HCT116 (cell line): ENCODE results near the gene SPACDR. TPM values are rescaled to one million over a fixed set of nuclear protein-coding genes. Genes with fewer than 3 reads are reported as not detected.
A peak's percentile ranks its signal among the peaks of the same experiment; 100 is the strongest.

Source experiments
- ATAC-seq: fragments of 200-7000 bp; cut with Tn5 transposase; 2 replicates; pipeline ENCODE4 v1.9.1; 2020; ENCODE audit warnings: mild to moderate bottlenecking, moderate library complexity
- BruUV-seq: library from RNA; stranded (reverse); fragments of 400-500 nt; replicated peaks from 2 replicates; lab custom pipeline; 2021; lab: Mats Ljungman, UMichigan
- CTCF ChIA-PET: fragments of 300-600 bp; sonication (Branson Sonifier 250); formaldehyde crosslinking; loops from one replicate; lab custom pipeline; 2021; ENCODE audit warnings: antibody characterized with exemption; lab: Charles Lee
- POLR2A ChIA-PET: fragments of 300-600, 350-600 bp; sonication (Branson Sonifier 250); formaldehyde crosslinking; loops from one replicate; lab custom pipeline; 2021; ENCODE audit warnings: antibody characterized with exemption; lab: Charles Lee
- RAD21 ChIA-PET, 2 experiments: fragments of 300-600 bp; sonication (Branson Sonifier 250); formaldehyde crosslinking; loops; one replicate each; lab custom pipeline; 2023; ENCODE audit warnings: low total read pairs in 2 of 2; ENCODE audit not compliant: uncharacterized antibody in 2 of 2, unreplicated experiment in 2 of 2, low non-redundant PET in 1 of 2; lab: Charles Lee
- DNase-seq: peaks from one replicate; pipeline ENCODE4 v3.0.0-alpha.2; 2010; ENCODE audit warnings: low read depth, low spot score
- H2AFZ ChIP-seq: fragments of 200-600 bp; shearing (Covaris generic), sonication (generic); 2 replicates; pipeline ENCODE4 v1.6.1; 2017; ENCODE audit warnings: low read depth, mixed run types, mixed read lengths, antibody characterized with exemption, low read length; ENCODE audit not compliant: poor library complexity, severe bottlenecking
- H3K27ac ChIP-seq: 2 replicates; pipeline ENCODE4 v1.5.1; 2012; ENCODE audit warnings: low read depth, low read length
- H3K27me3 ChIP-seq: fragments of 200-600 bp; sonication (generic); 2 replicates; pipeline ENCODE4 v1.6.1; 2016; ENCODE audit warnings: mixed run types, low read length, mixed read lengths; ENCODE audit not compliant: insufficient read depth
- H3K36me3 ChIP-seq, 2 experiments: fragments of 200-500 bp in 1 of 2; fragments of 200-600 bp in 1 of 2; sonication (Bioruptor generic) in 1 of 2; sonication (generic) in 1 of 2; 2 replicates each; pipeline versions ENCODE4 v1.5.1 to v1.6.1; 2014 to 2016; ENCODE audit warnings: low read length in 2 of 2, inconsistent platforms in 1 of 2, mixed read lengths in 1 of 2, mixed run types in 1 of 2; ENCODE audit not compliant: insufficient read depth in 2 of 2, control insufficient read depth in 1 of 2
- H3K4me1 ChIP-seq, 2 experiments: fragments of 200-600 bp in 1 of 2; sonication (generic) in 1 of 2; 2 replicates each; pipeline versions ENCODE4 v1.5.1 to v1.6.1; 2012 to 2017; ENCODE audit warnings: low read length in 2 of 2, inconsistent platforms in 1 of 2, mild to moderate bottlenecking in 1 of 2, mixed read lengths in 1 of 2, mixed run types in 1 of 2, moderate library complexity in 1 of 2; ENCODE audit not compliant: insufficient read depth in 2 of 2, control insufficient read depth in 1 of 2
- H3K4me2 ChIP-seq: fragments of 200-600 bp; sonication (generic); 2 replicates; pipeline ENCODE4 v1.6.1; 2017; ENCODE audit warnings: mixed run types, low read length, mixed read lengths
- H3K4me3 ChIP-seq, 2 experiments: fragments of 200-600 bp in 1 of 2; sonication (generic) in 1 of 2; replicated peaks in 1 of 2; 2 replicates each; pipeline ENCODE4 v1.5.1; 2011 to 2016; ENCODE audit warnings: low read length in 2 of 2, control low read depth in 1 of 2, low read depth in 1 of 2, mild to moderate bottlenecking in 1 of 2, mixed read lengths in 1 of 2, mixed run types in 1 of 2
- H3K79me2 ChIP-seq: fragments of 200-600 bp; sonication (generic); 2 replicates; pipeline ENCODE4 v1.6.1; 2017; ENCODE audit warnings: mild to moderate bottlenecking, mixed run types, low read length, moderate library complexity, mixed read lengths; ENCODE audit not compliant: insufficient read depth
- H3K9ac ChIP-seq: fragments of 200-600 bp; sonication (generic); 2 replicates; pipeline ENCODE4 v1.6.1; 2016; ENCODE audit warnings: low read length, mixed read lengths
- H3K9me2 ChIP-seq: fragments of 200-600 bp; sonication (generic), shearing (Covaris generic); 2 replicates; pipeline ENCODE4 v1.6.1; 2017; ENCODE audit warnings: mixed run types, mild to moderate bottlenecking, moderate library complexity; ENCODE audit not compliant: insufficient read depth
- H3K9me3 ChIP-seq, 2 experiments: fragments of 200-500 bp in 1 of 2; fragments of 200-600 bp in 1 of 2; sonication (Bioruptor generic) in 1 of 2; sonication (generic) in 1 of 2; 2 replicates each; pipeline ENCODE4 v1.6.1; 2014 to 2017; ENCODE audit warnings: low read length in 2 of 2, mixed read lengths in 2 of 2, inconsistent platforms in 1 of 2, low read depth in 1 of 2, mild to moderate bottlenecking in 1 of 2, mixed run types in 1 of 2, moderate library complexity in 1 of 2; ENCODE audit not compliant: control insufficient read depth in 1 of 2, insufficient read depth in 1 of 2
- H4K20me1 ChIP-seq: fragments of 200-600 bp; sonication (generic), shearing (Covaris generic); 2 replicates; pipeline ENCODE4 v1.6.1; 2017; ENCODE audit warnings: mixed run types, mild to moderate bottlenecking, moderate library complexity; ENCODE audit not compliant: insufficient read depth
- ATF3 ChIP-seq: IDR thresholded peaks from 2 replicates; pipeline ENCODE4 v1.6.1; 2012
- CBX3 ChIP-seq: IDR thresholded peaks from 2 replicates; pipeline ENCODE4 v1.6.1; 2012; ENCODE audit warnings: low read depth
- CTCF ChIP-seq, 3 experiments: fragments of 200-600 bp in 1 of 3; sonication (generic) in 1 of 3; IDR thresholded peaks in 2 of 3; conservative IDR thresholded peaks in 1 of 3; 2 replicates each; pipeline ENCODE4 v1.5.1; 2012 to 2017; ENCODE audit warnings: low read depth in 2 of 3, low read length in 2 of 3, antibody characterized with exemption in 1 of 3, borderline replicate concordance in 1 of 3, control low read depth in 1 of 3, mild to moderate bottlenecking in 1 of 3, mixed read lengths in 1 of 3, mixed run types in 1 of 3, moderate library complexity in 1 of 3; ENCODE audit not compliant: insufficient read depth in 1 of 3
- EGR1 ChIP-seq: IDR thresholded peaks from 2 replicates; pipeline ENCODE4 v1.6.1; 2012; ENCODE audit warnings: low read depth
- ELF1 ChIP-seq: IDR thresholded peaks from 2 replicates; pipeline ENCODE4 v1.6.1; 2012; ENCODE audit warnings: low read depth, borderline replicate concordance
- FOSL1 ChIP-seq: IDR thresholded peaks from 2 replicates; pipeline ENCODE4 v1.6.1; 2012; ENCODE audit warnings: low read depth
- JUND ChIP-seq: IDR thresholded peaks from 2 replicates; pipeline ENCODE4 v1.6.1; 2012
- RAD21 ChIP-seq: IDR thresholded peaks from 2 replicates; pipeline ENCODE4 v1.6.1; 2012; ENCODE audit warnings: low read depth, mild to moderate bottlenecking
- REST ChIP-seq: IDR thresholded peaks from 2 replicates; pipeline ENCODE4 v1.6.1; 2012; ENCODE audit warnings: low read depth
- SIN3A ChIP-seq: IDR thresholded peaks from 2 replicates; pipeline ENCODE4 v1.6.1; 2012; ENCODE audit warnings: low read depth
- SP1 ChIP-seq: IDR thresholded peaks from 2 replicates; pipeline ENCODE4 v1.6.1; 2012; ENCODE audit warnings: low read depth
- SRF ChIP-seq: IDR thresholded peaks from 2 replicates; pipeline ENCODE4 v1.6.1; 2012; ENCODE audit warnings: low read depth
- TCF7L2 ChIP-seq: IDR thresholded peaks from 2 replicates; pipeline ENCODE4 v1.7.0; 2011; ENCODE audit warnings: borderline replicate concordance, inconsistent platforms; ENCODE audit not compliant: insufficient read depth, insufficient read length; ENCODE audit errors: extremely low read depth
- YY1 ChIP-seq: IDR thresholded peaks from 2 replicates; pipeline ENCODE4 v1.6.1; 2011; ENCODE audit warnings: low read length, low read depth, moderate library complexity, mild to moderate bottlenecking; ENCODE audit not compliant: insufficient replicate concordance; ENCODE audit errors: extremely low read depth
- ZFX ChIP-seq: fragments of 450-650 bp; IDR thresholded peaks from 2 replicates; pipeline ENCODE4 v1.6.1; 2017
- ZNF274 ChIP-seq: fragments of 200-500 bp; sonication (Bioruptor generic); IDR thresholded peaks from 2 replicates; pipeline ENCODE4 v1.6.1; 2014; ENCODE audit warnings: mild to moderate bottlenecking, low read depth, low read length, inconsistent platforms
- intact Hi-C: fragments of 100-400 bp; cut with micrococcal nuclease; formaldehyde crosslinking; loops from 2 replicates; pipeline ENCODE4 v1.10.0; 2022
- total RNA-seq: library from RNA; stranded (reverse); gene quantifications from one replicate; pipeline ENCODE4 v1.2.1, GENCODE V29; 2021; ENCODE audit not compliant: unreplicated experiment

SPACDR gene
- total RNA-seq, 1 experiment from 2014 or later = 1.7 TPM

- TF ChIP-seq FOSL1 (no peak), TCF7L2 (no peak), ATF3 (no peak), ZNF274 (no peak), EGR1 (no peak), ELF1 (no peak), SP1 (no peak), RAD21 (no peak), REST (no peak), CTCF (IDR thresholded peaks at IDR 0.05 in 2 of 3, conservative IDR thresholded peaks at IDR 0.05 in 1 of 3; ENCODE audit: borderline replicate concordance in 1 of 3, insufficient read depth in 1 of 3, low read depth in 2 of 3, low read length in 2 of 3) (no peak), SIN3A (no peak), YY1 (no peak), CBX3 (no peak), ZFX (no peak), JUND (no peak), SRF (no peak)
- Histone ChIP-seq H3K27ac (peak overlapping the region; percentile 77; the same call in 1 of the 2 replicates), H3K4me3 (peak overlapping the region; percentile 52 to 67), H3K4me2 (peak overlapping the region; percentile 88), H3K27me3 (no peaks in the 10 kb centered on the region), H3K9ac (peak overlapping the region; percentile 56), H4K20me1 (no peaks in the 10 kb centered on the region), H2AFZ (no peak overlapping the region), H3K36me3 (no peaks in the 10 kb centered on the region), H3K79me2 (peaks cover 6% of the 10 kb centered on the region; the same call in 1 of the 2 replicates), H3K4me1 (peaks cover 14 to 62% of the 10 kb centered on the region in 2 experiments), H3K9me2 (no peaks in the 10 kb centered on the region), H3K9me3 (no peaks in the 10 kb centered on the region)
- ChIA-PET CTCF (interaction anchor here (1.1 to 2.6 kb wide), 5 partner anchors 13 to 77 kb away, joined by 4 to 11 read pairs (median 5); no protein-coding TSS in a partner anchor), POLR2A (no interaction called here), RAD21 (no interaction called here)
- intact Hi-C loops = no loop called here
- no TSS peak for BruUV-seq
- ATAC-seq (no peak), DNase-seq (no peak)
Measured at GRCh38 chr7:100482728-100483089, 18.6 kb upstream of the SPACDR start.
